ENCODE results near the gene TMEM163. TPM values are rescaled to one million over a fixed set of nuclear protein-coding genes. Genes with fewer than 3 reads are reported as not detected.

TMEM163 gene
- total RNA-seq, 1 experiment from 2014 or later: 2.5 TPM

- intact Hi-C loops (cut with micrococcal nuclease; ENCODE audit: unreplicated experiment): no loop called here
- Mint-ChIP-seq H3K4me3 (ENCODE audit: low read depth, unreplicated experiment) (no peak overlapping the region), H3K4me1 (ENCODE audit: low read depth, unreplicated experiment) (no peaks in the 10 kb centered on the region), H3K27ac (ENCODE audit: unreplicated experiment) (no peak overlapping the region), H3K9me3 (ENCODE audit: low read depth, unreplicated experiment) (peaks cover 9% of the 10 kb centered on the region), H3K36me3 (ENCODE audit: insufficient read depth, unreplicated experiment) (no peaks in the 10 kb centered on the region), H3K27me3 (ENCODE audit: unreplicated experiment) (no peaks in the 10 kb centered on the region)
- no TSS peak for BruUV-seq (replicated peaks)
- TF ChIP-seq, protein P1, sequence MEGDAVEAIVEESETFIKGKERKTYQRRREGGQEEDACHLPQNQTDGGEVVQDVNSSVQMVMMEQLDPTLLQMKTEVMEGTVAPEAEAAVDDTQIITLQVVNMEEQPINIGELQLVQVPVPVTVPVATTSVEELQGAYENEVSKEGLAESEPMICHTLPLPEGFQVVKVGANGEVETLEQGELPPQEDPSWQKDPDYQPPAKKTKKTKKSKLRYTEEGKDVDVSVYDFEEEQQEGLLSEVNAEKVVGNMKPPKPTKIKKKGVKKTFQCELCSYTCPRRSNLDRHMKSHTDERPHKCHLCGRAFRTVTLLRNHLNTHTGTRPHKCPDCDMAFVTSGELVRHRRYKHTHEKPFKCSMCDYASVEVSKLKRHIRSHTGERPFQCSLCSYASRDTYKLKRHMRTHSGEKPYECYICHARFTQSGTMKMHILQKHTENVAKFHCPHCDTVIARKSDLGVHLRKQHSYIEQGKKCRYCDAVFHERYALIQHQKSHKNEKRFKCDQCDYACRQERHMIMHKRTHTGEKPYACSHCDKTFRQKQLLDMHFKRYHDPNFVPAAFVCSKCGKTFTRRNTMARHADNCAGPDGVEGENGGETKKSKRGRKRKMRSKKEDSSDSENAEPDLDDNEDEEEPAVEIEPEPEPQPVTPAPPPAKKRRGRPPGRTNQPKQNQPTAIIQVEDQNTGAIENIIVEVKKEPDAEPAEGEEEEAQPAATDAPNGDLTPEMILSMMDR (IDR thresholded peaks at IDR 0.05; ENCODE audit: unreplicated experiment): no peak
- DNase-seq: no peak
- CTCF ChIA-PET: no interaction called here
Measured at GRCh38 chr2:134594399-134594798, 124.4 kb downstream of the TMEM163 start.

DNA sequence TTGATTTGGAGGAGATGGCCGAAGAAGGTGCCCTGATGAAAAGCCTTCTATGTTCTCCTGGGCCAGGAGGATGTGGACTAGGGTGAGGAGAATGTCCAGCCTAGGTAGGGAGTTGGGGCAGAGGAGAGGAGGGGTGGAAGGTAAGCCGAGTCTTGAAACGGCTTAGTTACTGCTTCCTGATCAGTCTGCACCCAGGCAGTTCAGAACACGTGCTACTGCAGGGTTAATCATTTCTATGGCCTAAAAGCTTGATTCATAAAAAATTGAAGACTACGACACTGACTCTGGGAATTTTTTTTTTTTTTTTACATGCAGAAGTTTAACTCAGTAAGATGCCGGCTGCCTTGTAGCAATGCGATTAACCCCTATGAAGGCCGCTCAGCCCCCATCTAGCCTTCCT lies 125.3 kb downstream of the TMEM163 start:
- no peaks in the 10 kb centered on the region for H3K36me3 Mint-ChIP-seq (ENCODE audit: insufficient read depth, unreplicated experiment)
- CTCF ChIA-PET: no interaction called here
- no peak overlapping the region for H3K27ac Mint-ChIP-seq (ENCODE audit: unreplicated experiment)

GRCh38 chr2:134592377-134592776 lies 126.4 kb downstream of the TMEM163 start:
- Mint-ChIP-seq H3K4me3 (ENCODE audit: low read depth, unreplicated experiment) (no peak overlapping the region), H3K4me1 (ENCODE audit: low read depth, unreplicated experiment) (no peaks in the 10 kb centered on the region), H3K27ac (ENCODE audit: unreplicated experiment) (no peak overlapping the region), H3K36me3 (ENCODE audit: insufficient read depth, unreplicated experiment) (no peaks in the 10 kb centered on the region), H3K9me3 (ENCODE audit: low read depth, unreplicated experiment) (peaks cover 17% of the 10 kb centered on the region), H3K27me3 (ENCODE audit: unreplicated experiment) (no peaks in the 10 kb centered on the region)
- CTCF ChIA-PET: no interaction called here
- TF ChIP-seq, protein P1 (IDR thresholded peaks at IDR 0.05; ENCODE audit: unreplicated experiment): no peak
- BruUV-seq (replicated peaks): no TSS peak
- intact Hi-C loops (cut with micrococcal nuclease; ENCODE audit: unreplicated experiment): no loop called here
- DNase-seq: no peak

More for the DNA sequence above, 125.3 kb downstream of the TMEM163 start:
- Mint-ChIP-seq H3K4me3 (ENCODE audit: low read depth, unreplicated experiment) (no peak overlapping the region), H3K9me3 (ENCODE audit: low read depth, unreplicated experiment) (peaks cover 14% of the 10 kb centered on the region), H3K27me3 (ENCODE audit: unreplicated experiment) (no peaks in the 10 kb centered on the region), H3K4me1 (ENCODE audit: low read depth, unreplicated experiment) (no peaks in the 10 kb centered on the region)
- TF ChIP-seq, protein P1 (IDR thresholded peaks at IDR 0.05; ENCODE audit: unreplicated experiment): no peak
- intact Hi-C loops (cut with micrococcal nuclease; ENCODE audit: unreplicated experiment): no loop called here
- DNase-seq: no peak
- BruUV-seq (replicated peaks): no TSS peak

GRCh38 chr2:134591526-134591925 lies 127.3 kb downstream of the TMEM163 start:
- no TSS peak for BruUV-seq (replicated peaks)

More at GRCh38 chr2:134591526-134591925, 127.3 kb downstream of the TMEM163 start:
- intact Hi-C loops (cut with micrococcal nuclease; ENCODE audit: unreplicated experiment): no loop called here
- Mint-ChIP-seq H3K9me3 (ENCODE audit: low read depth, unreplicated experiment) (peaks cover 17% of the 10 kb centered on the region), H3K36me3 (ENCODE audit: insufficient read depth, unreplicated experiment) (no peaks in the 10 kb centered on the region), H3K27me3 (ENCODE audit: unreplicated experiment) (no peaks in the 10 kb centered on the region), H3K4me3 (ENCODE audit: low read depth, unreplicated experiment) (no peak overlapping the region), H3K4me1 (ENCODE audit: low read depth, unreplicated experiment) (no peaks in the 10 kb centered on the region), H3K27ac (ENCODE audit: unreplicated experiment) (no peak overlapping the region)
- CTCF ChIA-PET: no interaction called here
- TF ChIP-seq, protein P1 (IDR thresholded peaks at IDR 0.05; ENCODE audit: unreplicated experiment): no peak
- no peak for DNase-seq

Measured in Calu3 (cell line).